K562 (cell line): ENCODE measurements around the gene PPP2R2B. TPM values are rescaled to one million over a fixed set of nuclear protein-coding genes. Genes with fewer than 3 reads are reported as not detected.

Source experiments
- ATAC-seq: fragments of 200-7000 bp; cut with Tn5 transposase; 3 replicates; pipeline ENCODE4 v1.9.1; 2020; ENCODE audit warnings: moderate library complexity
- BruUV-seq: library from RNA; stranded (reverse); fragments of 400-500 nt; replicated peaks from 2 replicates; lab custom pipeline; 2021; lab: Mats Ljungman, UMichigan
- CTCF ChIA-PET: fragments of 300-600 bp; formaldehyde crosslinking; extraction: SDS; loops from one replicate; lab custom pipeline; 2021; ENCODE audit warnings: low intra/inter-chr PET ratio; lab: Yijun Ruan, JAX
- POLR2A ChIA-PET: fragments of 300-600, 350-650 bp; sonication (Branson Sonifier 250); formaldehyde crosslinking; extraction: SDS; loops from one replicate; lab custom pipeline; 2021; ENCODE audit warnings: antibody characterized with exemption, inconsistent platforms; lab: Yijun Ruan, JAX
- DNase-seq, 4 experiments: peaks; one replicate each; pipeline versions ENCODE4 v3.0.0 to v3.0.0-alpha.2; 2011 to 2018; ENCODE audit warnings: low spot score in 3 of 4, mixed read lengths in 3 of 4; ENCODE audit errors: extremely low read depth in 1 of 4
- FAIRE-seq: peaks from 2 replicates; lab custom pipeline; 2011; peaks lifted over from hg19 to GRCh38; lab: Jason Lieb, UNC
- H2AFZ ChIP-seq: 2 replicates; pipeline ENCODE4 v1.6.0; 2011; ENCODE audit warnings: low read depth, low read length, control low read depth, inconsistent platforms
- H3K27ac ChIP-seq: fragments of 200-600 bp; 3 replicates; pipeline ENCODE4 v1.8.0; 2011; ENCODE audit warnings: low read depth, mild to moderate bottlenecking, control low read depth, inconsistent platforms, low read length, moderate library complexity, mixed read lengths; ENCODE audit errors: extremely low read depth
- H3K27me3 ChIP-seq, 2 experiments: fragments of 300-600 bp in 1 of 2; 2 replicates in 1 of 2; 3 replicates in 1 of 2; pipeline versions ENCODE4 v1.6.0 to v1.8.0; 2011; ENCODE audit warnings: inconsistent platforms in 2 of 2, low read length in 2 of 2, mild to moderate bottlenecking in 1 of 2, mixed read lengths in 1 of 2, moderate library complexity in 1 of 2; ENCODE audit not compliant: control insufficient read depth in 2 of 2, insufficient read depth in 2 of 2
- H3K36me3 ChIP-seq: fragments of 300-600 bp; 3 replicates; pipeline ENCODE4 v1.8.0; 2011; ENCODE audit warnings: mild to moderate bottlenecking, low read length, inconsistent platforms; ENCODE audit not compliant: control insufficient read depth, insufficient read depth
- H3K4me1 ChIP-seq, 2 experiments: fragments of 200-600 bp in 1 of 2; replicated peaks in 1 of 2; 2 replicates in 1 of 2; 3 replicates in 1 of 2; pipeline versions ENCODE4 v1.5.1 to v1.8.0; 2011; ENCODE audit warnings: inconsistent platforms in 2 of 2, low read length in 2 of 2, mild to moderate bottlenecking in 1 of 2, mixed read lengths in 1 of 2, moderate library complexity in 1 of 2; ENCODE audit not compliant: control insufficient read depth in 2 of 2, insufficient read depth in 2 of 2
- H3K4me2 ChIP-seq: 2 replicates; pipeline ENCODE4 v1.6.1; 2011; ENCODE audit warnings: low read length, control low read depth, inconsistent platforms, mixed read lengths; ENCODE audit not compliant: insufficient read depth
- H3K4me3 ChIP-seq: fragments of 200-600 bp; sonication (generic), shearing (Covaris generic); 2 replicates; pipeline ENCODE4 v1.5.1; 2016; ENCODE audit warnings: control low read depth, inconsistent platforms
- H3K79me2 ChIP-seq: fragments of 200-600 bp; 3 replicates; pipeline ENCODE4 v1.8.0; 2011; ENCODE audit warnings: low read length, inconsistent platforms; ENCODE audit not compliant: control insufficient read depth, insufficient read depth
- H3K9ac ChIP-seq, 2 experiments: 2 replicates each; pipeline versions ENCODE4 v1.6.0 to v1.6.1; 2011; ENCODE audit warnings: low read depth in 2 of 2, low read length in 2 of 2, control low read depth in 1 of 2, inconsistent platforms in 1 of 2, mild to moderate bottlenecking in 1 of 2, mixed read lengths in 1 of 2; ENCODE audit not compliant: insufficient read depth in 1 of 2
- H3K9me1 ChIP-seq: one replicate; pipeline ENCODE4 v1.6.0; 2011; ENCODE audit warnings: inconsistent platforms, mild to moderate bottlenecking, low read length, moderate library complexity; ENCODE audit not compliant: control insufficient read depth, insufficient read depth
- H3K9me3 ChIP-seq: replicated peaks from 2 replicates; pipeline ENCODE4 v1.5.1; 2011; ENCODE audit warnings: low read depth, low read length, inconsistent platforms; ENCODE audit not compliant: control insufficient read depth, insufficient read depth
- H4K20me1 ChIP-seq: replicated peaks from 2 replicates; pipeline ENCODE4 v1.6.1; 2011; ENCODE audit warnings: low read length, inconsistent platforms, mixed read lengths; ENCODE audit not compliant: control insufficient read depth, insufficient read depth
- COPS2 ChIP-seq: fragments of 450-650 bp; conservative IDR thresholded peaks from 2 replicates; pipeline ENCODE4 v1.6.1; 2016; ENCODE audit warnings: mild to moderate bottlenecking, moderate library complexity
- DACH1 ChIP-seq: fragments of 450-650 bp; IDR thresholded peaks from 2 replicates; pipeline ENCODE4 v1.6.1; 2018; ENCODE audit not compliant: partially characterized antibody
- DEAF1 ChIP-seq: fragments of 450-650 bp; formaldehyde crosslinking; IDR thresholded peaks from 2 replicates; pipeline ENCODE4 v1.4.0; 2020; ENCODE audit warnings: mild to moderate bottlenecking, moderate library complexity
- ETV6 ChIP-seq, 3 experiments: fragments of 150-350 bp in 1 of 3; sonication (generic) in 1 of 3; formaldehyde crosslinking in 1 of 3; IDR thresholded peaks; 2 replicates each; pipeline versions ENCODE4 v1.6.1 to v1.8.0; 2014 to 2022; ENCODE audit warnings: borderline replicate concordance in 2 of 3, low read depth in 2 of 3, antibody characterized with exemption in 1 of 3, low read length in 1 of 3, mild to moderate bottlenecking in 1 of 3, missing genetic modification reagents in 1 of 3
- GABPA ChIP-seq: fragments of 200-800 bp; sonication (Bioruptor generic); conservative IDR thresholded peaks from 2 replicates; pipeline ENCODE4 v1.6.1; 2016; ENCODE audit warnings: low read depth, missing genetic modification characterization, missing compliant biosample characterization
- GABPB1 ChIP-seq: sonication (generic); formaldehyde crosslinking; IDR thresholded peaks from 2 replicates; pipeline ENCODE4 v1.8.0; 2022; ENCODE audit warnings: mild to moderate bottlenecking, missing genetic modification reagents
- HNRNPK ChIP-seq: fragments of 200-400 bp; formaldehyde crosslinking; IDR thresholded peaks from one replicate; pipeline ENCODE4 v1.6.1; 2018; ENCODE audit warnings: mild to moderate bottlenecking, low read depth, low read length; ENCODE audit not compliant: poor library complexity, severe bottlenecking
- L3MBTL2 ChIP-seq: fragments of 450-650 bp; IDR thresholded peaks from 2 replicates; pipeline ENCODE4 v1.6.1; 2016; ENCODE audit warnings: mild to moderate bottlenecking, moderate library complexity
- MTA3 ChIP-seq: fragments of 450-650 bp; formaldehyde crosslinking; IDR thresholded peaks from 2 replicates; pipeline ENCODE4 v1.6.1; 2017; ENCODE audit warnings: mild to moderate bottlenecking, borderline replicate concordance
- NR3C1 ChIP-seq: sonication (generic); formaldehyde crosslinking; IDR thresholded peaks from 2 replicates; pipeline ENCODE4 v1.8.1; 2022; ENCODE audit warnings: missing genetic modification reagents
- NUFIP1 ChIP-seq: fragments of 450-650 bp; IDR thresholded peaks from 2 replicates; pipeline ENCODE4 v1.6.1; 2018; ENCODE audit not compliant: partially characterized antibody
- PML ChIP-seq: IDR thresholded peaks from 2 replicates; pipeline ENCODE4 v1.6.1; 2012; ENCODE audit warnings: low read length, inconsistent platforms
- RBBP5 ChIP-seq: fragments of 200-600 bp; sonication (generic); IDR thresholded peaks from 2 replicates; pipeline ENCODE4 v1.6.1; 2012; ENCODE audit warnings: borderline replicate concordance, mild to moderate bottlenecking, low read length, control low read depth, inconsistent platforms; ENCODE audit not compliant: insufficient read depth, poor library complexity, severe bottlenecking
- RBM39 ChIP-seq: fragments of 200-400 bp; formaldehyde crosslinking; optimal IDR thresholded peaks from 2 replicates; pipeline ENCODE3; 2018; ENCODE audit warnings: low read depth, low read length
- SAFB2 ChIP-seq: fragments of 200-400 bp; formaldehyde crosslinking; IDR thresholded peaks from 2 replicates; pipeline ENCODE4 v1.6.1; 2018; ENCODE audit warnings: borderline replicate concordance, low read length, low read depth, moderate library complexity; ENCODE audit not compliant: severe bottlenecking
- TCFL5 ChIP-seq: fragments of 250-450 bp; sonication (Bioruptor Pico); conservative IDR thresholded peaks from 2 replicates; pipeline ENCODE4 v1.6.1; 2021; ENCODE audit warnings: mild to moderate bottlenecking, moderate library complexity, matching md5 sums
- U2AF1 ChIP-seq: fragments of 200-400 bp; formaldehyde crosslinking; optimal IDR thresholded peaks from 2 replicates; pipeline ENCODE3; 2017; ENCODE audit warnings: mild to moderate bottlenecking, low read depth, low read length, moderate library complexity
- ZNF124 ChIP-seq: sonication (generic); formaldehyde crosslinking; IDR thresholded peaks from 2 replicates; pipeline ENCODE4 v1.8.1; 2022; ENCODE audit warnings: missing genetic modification reagents
- ZNF76 ChIP-seq: fragments of 250-450 bp; sonication (Bioruptor Pico); IDR thresholded peaks from 2 replicates; pipeline ENCODE4 v1.4.0; 2020; ENCODE audit warnings: mild to moderate bottlenecking, moderate library complexity, borderline replicate concordance
- WGBS: fragments of 100-300 bp; shearing (Covaris generic); methylation state at CpG from one replicate; pipeline ENCODE4 v1.1.6; 2016; ENCODE audit warnings: low coverage, mixed read lengths; ENCODE audit not compliant: insufficient coverage; ENCODE audit errors: missing lambda C conversion rate; 5-methylcytosine and 5-hydroxymethylcytosine counted together
- in situ Hi-C: fragments of 300-500 bp; cut with MboI; formaldehyde crosslinking; loops from 4 replicates; pipeline ENCODE4 v1.15.0; 2018; ENCODE audit warnings: inconsistent platforms, mixed read lengths
- intact Hi-C: fragments of 100-400 bp; cut with micrococcal nuclease; formaldehyde crosslinking; loops from 2 replicates; pipeline ENCODE4 v1.14.2; 2022
- polyA plus RNA-seq, 8 experiments: library from polyadenylated mRNA; depleted of rRNA in 4 of 8; stranded (reverse) in 5 of 8; unstranded in 3 of 8; fragments of >200 nt; fragmentation: Nextera tagmentation in 2 of 8; fragmentation: Illumina TruSeq in 1 of 8; extraction: Ambion mirVana in 2 of 8; extraction: Trizol in 1 of 8; gene quantifications; 2 replicates each; pipeline versions ENCODE4 v1.2.1 to v1.2.3, GENCODE V29; 2011 to 2014; ENCODE audit warnings: inconsistent platforms in 1 of 8, missing spikeins in 1 of 8
- total RNA-seq, 7 experiments: library from RNA; depleted of rRNA in 6 of 7; stranded (reverse); fragments of >200 nt in 6 of 7; fragmentation: Illumina TruSeq in 2 of 7; extraction: Trizol in 2 of 7; gene quantifications; 2 replicates each; pipeline versions ENCODE4 v1.2.1 to v1.2.3, GENCODE V29; 2011 to 2021; ENCODE audit warnings: low replicate concordance in 1 of 7

Gene PPP2R2B
- total and polyA plus RNA-seq, 9 of the 15 experiments (the other 6 are each of a cell fraction or from before 2014, with no cell fraction given) = not detected

DNA sequence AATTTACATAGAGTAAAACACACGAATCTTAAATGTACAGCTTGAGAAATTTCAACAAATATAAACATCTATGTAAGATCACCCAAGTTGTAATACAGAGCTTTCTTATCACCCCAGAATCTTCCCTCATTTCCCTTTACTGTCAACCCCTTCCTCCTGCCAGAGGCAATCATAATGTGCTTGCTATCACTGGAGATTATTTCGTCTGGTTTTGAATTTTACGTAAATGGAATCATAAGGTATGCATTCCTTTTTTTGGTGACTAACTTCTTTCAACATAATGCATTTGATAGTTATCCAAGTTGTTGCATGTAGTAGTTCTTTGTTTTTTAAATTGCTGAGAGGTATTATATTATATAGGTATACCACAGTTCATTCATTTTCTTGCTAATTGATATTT lies 325.1 kb downstream of the PPP2R2B start:
- Histone ChIP-seq H2AFZ (no peak overlapping the region), H3K27ac (no peak overlapping the region), H3K9me3 (no peaks in the 10 kb centered on the region), H3K4me2 (no peak overlapping the region), H3K27me3 (no peaks in the 10 kb centered on the region), H3K79me2 (no peaks in the 10 kb centered on the region), H4K20me1 (no peaks in the 10 kb centered on the region), H3K36me3 (no peaks in the 10 kb centered on the region), H3K4me1 (no peaks in the 10 kb centered on the region), H3K9me1 (no peaks in the 10 kb centered on the region), H3K4me3 (no peak overlapping the region), H3K9ac (no peak overlapping the region)
- 0% methylated on average over 3 of the region's 3 CpGs for WGBS
- TF ChIP-seq DEAF1 (CRISPR knock-in tag) (no peak), ZNF76 (no peak), HNRNPK (no peak), TCFL5 (CRISPR knock-in tag) (no peak), NR3C1 (CRISPR knock-in tag) (no peak), GABPA (tag) (no peak), COPS2 (no peak), L3MBTL2 (no peak), U2AF1 (no peak), MTA3 (no peak), GABPB1 (CRISPR knock-in tag) (no peak), ZNF124 (no peak), SAFB2 (no peak), RBM39 (no peak), NUFIP1 (no peak), ETV6 (IDR thresholded peaks at IDR 0.05; ENCODE audit: borderline replicate concordance in 1 of 2, low read depth in 2 of 2, low read length in 1 of 2) (no peak), ETV6 (CRISPR knock-in tag; IDR thresholded peaks at IDR 0.05; ENCODE audit: borderline replicate concordance) (no peak), RBBP5 (no peak), DACH1 (no peak), PML (no peak)
- DNase-seq (no peak), ATAC-seq (no peak), FAIRE-seq (no peak)
- intact Hi-C loops (no loop called here), in situ Hi-C loops (no loop called here)
- no TSS peak for BruUV-seq
- ChIA-PET CTCF (no interaction called here), POLR2A (interaction anchor here (0.8 kb wide), 1 partner anchor 31 kb away, joined by 3 read pairs; no protein-coding TSS in a partner anchor)
